ENCODE results near the gene PLD5.
"Not testable (repeated sequence)": the region's sequence is repeated elsewhere in the genome, so short reads cannot be mapped to it uniquely, and the experiment has no call there.

DNA sequence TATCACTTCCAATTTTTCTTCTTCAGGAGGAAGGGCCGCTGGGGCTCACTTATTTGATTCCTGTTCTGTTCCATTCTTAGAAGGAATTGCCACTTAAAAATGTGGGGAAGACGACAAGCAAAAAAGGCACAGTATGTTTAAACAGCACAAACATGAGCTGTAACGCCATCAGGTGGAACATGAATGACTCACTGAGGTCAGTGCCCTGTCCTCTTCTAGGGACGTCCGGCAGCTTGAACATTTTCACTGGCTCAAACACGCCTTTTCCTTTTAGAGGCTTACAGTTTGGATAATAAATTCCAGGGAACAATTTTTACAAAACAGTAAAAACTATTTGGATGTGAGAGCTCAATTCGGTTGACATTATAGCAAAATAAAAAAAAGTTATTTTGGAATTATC, 260.1 kb downstream of the PLD5 start:
- TF ChIP-seq, protein P1, sequence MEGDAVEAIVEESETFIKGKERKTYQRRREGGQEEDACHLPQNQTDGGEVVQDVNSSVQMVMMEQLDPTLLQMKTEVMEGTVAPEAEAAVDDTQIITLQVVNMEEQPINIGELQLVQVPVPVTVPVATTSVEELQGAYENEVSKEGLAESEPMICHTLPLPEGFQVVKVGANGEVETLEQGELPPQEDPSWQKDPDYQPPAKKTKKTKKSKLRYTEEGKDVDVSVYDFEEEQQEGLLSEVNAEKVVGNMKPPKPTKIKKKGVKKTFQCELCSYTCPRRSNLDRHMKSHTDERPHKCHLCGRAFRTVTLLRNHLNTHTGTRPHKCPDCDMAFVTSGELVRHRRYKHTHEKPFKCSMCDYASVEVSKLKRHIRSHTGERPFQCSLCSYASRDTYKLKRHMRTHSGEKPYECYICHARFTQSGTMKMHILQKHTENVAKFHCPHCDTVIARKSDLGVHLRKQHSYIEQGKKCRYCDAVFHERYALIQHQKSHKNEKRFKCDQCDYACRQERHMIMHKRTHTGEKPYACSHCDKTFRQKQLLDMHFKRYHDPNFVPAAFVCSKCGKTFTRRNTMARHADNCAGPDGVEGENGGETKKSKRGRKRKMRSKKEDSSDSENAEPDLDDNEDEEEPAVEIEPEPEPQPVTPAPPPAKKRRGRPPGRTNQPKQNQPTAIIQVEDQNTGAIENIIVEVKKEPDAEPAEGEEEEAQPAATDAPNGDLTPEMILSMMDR (IDR thresholded peaks at IDR 0.05; ENCODE audit: low read length), result not testable (repeated sequence)
- not testable (repeated sequence) for TF ChIP-seq EZH2 (IDR thresholded peaks at IDR 0.05; ENCODE audit: borderline replicate concordance, low read length)

Measured in OCI-LY1 (cell line).